Colon (tissue), 2 donors: ENCODE data around the gene OR4P4.

Experiments
- FAIRE-seq: peaks from 2 replicates; lab custom pipeline; 2012; peaks lifted over from hg19 to GRCh38; lab: Jason Lieb, UNC
- donor health status: control.
- donor health status: control.

The OR4P4 gene

GRCh38 chr11:55634813-55635212 lies at the start of gene OR4P4:
Gene OR4P4 (plus strand): TSS chr11:55635113.
- no peak for FAIRE-seq

DNA sequence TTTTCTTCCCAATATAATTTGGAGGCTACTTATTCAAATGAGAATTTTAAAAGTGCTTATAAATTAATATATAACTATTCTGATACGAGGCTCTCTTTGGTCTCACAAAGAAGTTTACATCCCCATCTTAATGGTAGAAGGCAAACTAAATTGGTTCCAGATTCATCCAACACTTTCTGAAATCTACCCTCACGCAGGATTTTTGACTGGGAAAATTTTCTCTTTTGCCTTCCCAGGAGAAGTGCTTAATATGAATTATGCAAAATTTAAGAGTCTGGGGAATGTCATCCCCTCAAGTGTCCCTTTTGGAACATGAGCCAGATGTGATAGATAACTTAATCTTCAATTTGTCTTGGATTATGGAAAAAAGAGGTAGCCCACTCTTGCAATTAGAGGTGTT lies 27.4 kb upstream of the OR4P4 start, which contains the start of gene OR4C11:
Gene OR4C11 (minus strand): TSS at position 101 of the 400 bp plus-strand sequence. CDS start 3,272 bp downstream, outside the sequence.
- no peak for FAIRE-seq

- no peak for FAIRE-seq
Observed at GRCh38 chr11:55624531-55624930, 10.4 kb upstream of the OR4P4 start.

- FAIRE-seq = no peak
Observed at GRCh38 chr11:55648027-55648426, 13.1 kb downstream of the OR4P4 start, which contains the start of gene OR4S2. Gene OR4S2 (plus strand): TSS chr11:55648327. CDS start chr11:55650904, 2,577 bp downstream.

DNA sequence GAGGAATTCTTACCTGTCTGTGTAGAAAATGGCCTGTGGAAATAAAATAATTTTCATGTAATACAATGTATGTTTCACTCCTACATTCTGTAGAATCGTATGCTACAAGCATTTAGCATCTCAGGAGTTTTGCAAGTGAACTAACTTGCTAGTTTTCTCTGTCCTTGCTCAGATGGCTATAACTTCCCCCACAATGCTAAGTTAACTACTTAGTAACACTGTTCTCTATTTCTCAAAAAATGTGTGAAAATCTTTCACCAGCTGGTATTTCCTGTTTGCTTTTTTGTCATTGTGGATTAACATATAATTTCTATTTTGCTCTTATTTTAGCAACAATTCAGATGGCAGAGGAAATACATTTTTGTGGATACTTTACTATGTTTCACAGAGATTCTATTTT lies 17.6 kb downstream of the OR4P4 start:
- no peak for FAIRE-seq

DNA sequence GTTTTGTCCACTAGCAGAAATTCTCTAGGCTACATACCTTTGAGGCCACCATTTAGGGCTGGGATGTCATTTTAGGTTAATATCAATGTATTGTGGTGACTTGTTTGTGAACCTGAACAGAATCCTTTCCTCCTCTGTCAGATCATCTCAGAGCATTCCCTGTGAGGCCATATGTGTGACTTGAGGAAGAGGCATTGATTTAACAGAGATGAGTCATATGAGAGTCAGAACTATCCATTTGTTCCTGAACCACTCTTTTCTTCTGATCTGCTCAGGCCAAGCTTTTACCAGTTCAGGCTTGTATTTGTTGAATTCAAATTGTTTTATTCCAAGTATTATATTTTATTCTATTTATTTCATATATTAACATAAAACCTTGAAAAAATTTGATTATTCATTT lies 20.2 kb downstream of the OR4P4 start:
- FAIRE-seq = no peak

DNA sequence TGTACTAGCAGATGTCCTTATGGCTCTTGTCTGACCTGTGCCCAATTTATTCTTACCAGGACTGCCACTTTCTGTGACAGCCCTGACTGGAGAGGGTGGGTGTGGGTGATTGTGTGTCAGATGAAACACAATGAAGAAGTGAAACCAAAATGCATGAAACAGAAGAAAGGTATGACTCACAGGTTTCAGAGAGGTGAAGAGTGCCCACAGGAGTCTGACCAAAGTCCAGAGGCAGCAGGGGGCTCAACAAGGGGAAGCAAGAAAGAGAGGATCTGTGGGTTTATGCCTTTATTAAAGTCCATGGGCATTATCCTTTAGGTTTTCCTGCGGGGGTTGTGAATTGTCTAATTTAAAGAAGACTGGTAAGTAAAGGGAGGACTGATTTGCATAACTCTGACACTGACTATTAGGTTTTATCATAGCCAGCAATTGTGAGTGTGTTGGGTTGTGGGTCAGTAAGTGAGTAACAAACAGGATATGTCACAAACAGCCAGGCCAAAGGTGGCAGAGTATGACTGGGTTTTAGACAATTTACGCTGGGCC lies 23.2 kb downstream of the OR4P4 start:
- FAIRE-seq = no peak

DNA sequence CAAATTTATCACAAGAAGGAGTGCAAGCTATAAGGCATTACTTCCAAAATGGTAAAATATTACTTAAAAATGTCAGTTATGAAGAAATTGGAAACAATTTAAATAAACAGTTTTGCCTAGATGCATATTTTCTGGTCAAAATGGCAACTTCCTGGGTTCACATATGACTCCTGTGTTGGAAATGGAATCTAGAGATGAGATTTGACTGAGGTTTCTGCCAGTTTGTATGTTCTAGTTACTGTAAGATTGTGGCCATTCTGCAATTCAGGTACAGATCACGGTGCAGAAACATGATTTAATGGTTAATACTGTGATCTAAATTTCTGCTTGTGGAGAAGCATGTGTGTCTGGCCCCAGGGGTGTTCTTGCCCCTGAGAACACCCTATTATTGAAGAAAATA lies 23.7 kb downstream of the OR4P4 start:
- no peak for FAIRE-seq

GRCh38 chr11:55661901-55662300 lies 27.0 kb downstream of the OR4P4 start, which contains the start of gene OR4C6:
Gene OR4C6 (plus strand): TSS chr11:55662201. CDS start chr11:55665167, 2,966 bp downstream.
- no peak for FAIRE-seq

DNA sequence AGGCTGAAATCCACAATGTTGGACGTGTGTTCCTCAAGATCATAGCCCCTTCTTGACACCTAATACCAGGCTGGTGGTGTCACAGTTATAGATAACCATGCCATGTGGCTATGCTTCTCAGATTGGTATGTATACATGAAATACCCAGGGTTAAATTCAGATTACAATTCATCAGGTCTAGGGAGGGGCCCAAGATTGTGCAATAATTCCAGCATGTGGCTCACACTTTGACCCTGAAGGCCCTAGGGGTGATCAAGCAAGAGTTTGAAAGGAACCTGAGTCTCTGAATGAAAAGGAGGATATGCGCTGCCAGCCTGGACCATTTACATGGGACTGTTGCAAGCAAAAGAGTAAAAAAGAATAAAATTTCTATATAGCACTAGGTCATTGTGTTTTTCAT lies 34.5 kb downstream of the OR4P4 start:
- no peak for FAIRE-seq

GRCh38 chr11:55673860-55674259 lies 38.9 kb downstream of the OR4P4 start:
- no peak for FAIRE-seq
